ENCODE data around the gene ZFYVE28.

Gene ZFYVE28

DNA sequence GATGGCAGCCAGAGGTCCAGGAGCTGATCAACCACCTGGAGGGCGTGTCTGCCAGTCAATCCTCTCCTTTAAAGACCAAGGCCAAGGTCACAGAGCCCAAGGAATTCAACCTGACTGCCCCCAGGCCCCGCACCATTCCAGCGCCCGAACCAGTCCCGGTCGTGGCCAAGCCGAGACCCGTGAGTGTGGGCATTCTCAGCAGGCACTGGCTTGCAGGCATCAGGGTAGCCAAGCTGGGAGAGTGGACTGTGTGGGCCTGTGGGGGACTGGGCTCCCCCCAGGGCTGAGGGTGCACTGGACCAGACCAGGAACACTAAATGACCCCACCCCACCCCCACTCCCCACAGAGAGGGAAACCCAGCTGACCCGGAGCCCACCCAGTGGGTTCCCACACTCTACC, 26.7 kb upstream of the ZFYVE28 start:
- in situ Hi-C loops (cut with HindIII; ENCODE audit: low sequenced_read_pairs): no loop called here
- TF ChIP-seq CTCF (IDR thresholded peaks at IDR 0.05; ENCODE audit: low read depth, low read length): no peak
- DNase-seq (ENCODE audit: low read depth, low spot score): no peak
- no peak overlapping the region for H3K4me3 ChIP-seq (ENCODE audit: low read depth, low read length)

- TF ChIP-seq CTCF (IDR thresholded peaks at IDR 0.05; ENCODE audit: low read depth, low read length): no peak
- H3K4me3 ChIP-seq (ENCODE audit: low read depth, low read length): no peak overlapping the region
- in situ Hi-C loops (cut with HindIII; ENCODE audit: low sequenced_read_pairs): no loop called here
- DNase-seq (ENCODE audit: low read depth, low spot score): no peak
Measured at GRCh38 chr4:2443956-2444740, 25.7 kb upstream of the ZFYVE28 start.

DNA sequence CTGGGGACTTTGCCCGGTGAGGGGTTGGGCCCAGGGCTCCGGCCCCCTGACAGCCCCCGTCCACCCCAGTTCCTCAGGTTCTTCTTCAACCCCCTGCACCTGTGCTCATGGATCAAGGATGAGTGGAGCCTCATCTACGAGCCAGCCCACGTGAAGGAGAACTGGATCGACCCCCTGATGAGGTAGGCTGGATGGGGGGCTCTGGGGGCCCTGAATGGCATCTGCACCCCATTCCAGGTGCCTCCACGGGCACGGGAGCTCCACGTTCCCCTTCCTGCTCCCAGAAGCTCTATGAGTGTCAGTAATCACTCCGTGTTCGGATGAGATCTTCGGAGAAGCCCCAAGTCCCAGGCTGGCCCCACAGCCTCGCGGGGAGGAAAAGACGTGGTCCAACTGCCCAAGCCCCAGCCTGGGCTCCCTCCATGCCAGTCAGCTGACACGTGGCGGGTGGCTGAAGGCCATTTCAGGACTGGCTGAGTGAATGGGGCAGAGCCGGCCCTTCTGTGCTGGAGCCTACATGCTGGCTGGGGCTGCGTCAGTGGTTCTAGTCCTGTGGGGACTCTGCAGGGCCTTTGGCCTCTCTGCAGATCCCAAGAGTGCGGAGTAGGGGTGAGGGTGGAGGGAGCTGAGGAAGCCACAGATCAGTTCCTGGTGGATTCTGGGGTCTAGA, 24.8 kb upstream of the ZFYVE28 start:
- no peak for DNase-seq (ENCODE audit: low read depth, low spot score)

DNA sequence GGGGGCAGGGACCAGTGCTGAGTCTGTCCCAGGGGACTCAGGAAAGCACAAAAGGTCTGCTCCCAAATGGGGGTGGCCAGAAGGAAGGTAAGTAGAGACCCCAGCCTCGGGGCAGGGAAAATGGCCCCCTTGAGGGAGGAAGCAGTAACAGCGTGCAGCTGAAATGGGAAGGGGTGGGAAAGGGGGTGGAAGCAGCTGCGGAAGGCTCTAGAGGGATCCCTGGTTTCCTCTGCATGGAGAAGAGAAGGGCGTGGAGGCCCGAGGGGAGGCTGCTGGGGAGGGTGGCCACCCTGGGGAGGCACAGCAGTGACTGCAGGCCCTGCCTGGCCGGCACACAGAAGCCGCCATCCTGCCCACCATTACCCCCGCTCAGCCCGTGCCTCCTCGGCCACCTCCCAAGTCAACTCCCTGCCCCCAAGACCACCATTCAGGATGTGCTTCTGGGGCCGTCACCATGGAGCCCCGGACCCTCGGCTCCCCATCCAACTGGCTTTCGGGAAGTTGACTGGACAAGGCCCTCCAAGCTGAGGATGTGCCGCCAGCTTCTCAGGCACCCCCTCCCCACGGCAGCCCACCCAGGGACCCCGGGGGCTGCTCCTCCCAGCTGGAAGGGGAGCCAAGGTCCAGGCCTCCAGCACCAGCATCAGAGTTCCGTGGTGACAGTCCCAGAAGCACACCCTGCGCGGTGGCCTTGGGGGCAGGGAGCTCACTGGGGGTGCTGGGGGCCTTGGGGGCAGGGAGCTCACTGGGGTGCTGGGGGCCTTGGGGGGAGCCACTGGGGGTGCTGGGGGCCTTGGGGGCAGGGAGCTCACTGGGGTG, 23.9 kb upstream of the ZFYVE28 start:
- no peak for DNase-seq (ENCODE audit: low read depth, low spot score)
- TF ChIP-seq CTCF (IDR thresholded peaks at IDR 0.05; ENCODE audit: low read depth, low read length): no peak
- H3K4me3 ChIP-seq (ENCODE audit: low read depth, low read length): no peak overlapping the region
- in situ Hi-C loops (cut with HindIII; ENCODE audit: low sequenced_read_pairs): no loop called here

More for the DNA sequence above, 24.8 kb upstream of the ZFYVE28 start:
- no peak overlapping the region for H3K4me3 ChIP-seq (ENCODE audit: low read depth, low read length)
- TF ChIP-seq CTCF (IDR thresholded peaks at IDR 0.05; ENCODE audit: low read depth, low read length): no peak
- in situ Hi-C loops (cut with HindIII; ENCODE audit: low sequenced_read_pairs): no loop called here

- peak; percentile 81 for TF ChIP-seq CTCF (IDR thresholded peaks at IDR 0.05; ENCODE audit: low read depth, low read length)
- H3K4me3 ChIP-seq (ENCODE audit: low read depth, low read length): no peak overlapping the region
- in situ Hi-C loops (cut with HindIII; ENCODE audit: low sequenced_read_pairs): no loop called here
- peak; percentile 64 for DNase-seq (ENCODE audit: low read depth, low spot score)
Measured at GRCh38 chr4:2441393-2442174, 23.1 kb upstream of the ZFYVE28 start.
